ENCODE data around the gene OSBPL9.
"Not testable (repeated sequence)": the region's sequence is repeated elsewhere in the genome, so short reads cannot be mapped to it uniquely, and the experiment has no call there.

Gene OSBPL9

DNA sequence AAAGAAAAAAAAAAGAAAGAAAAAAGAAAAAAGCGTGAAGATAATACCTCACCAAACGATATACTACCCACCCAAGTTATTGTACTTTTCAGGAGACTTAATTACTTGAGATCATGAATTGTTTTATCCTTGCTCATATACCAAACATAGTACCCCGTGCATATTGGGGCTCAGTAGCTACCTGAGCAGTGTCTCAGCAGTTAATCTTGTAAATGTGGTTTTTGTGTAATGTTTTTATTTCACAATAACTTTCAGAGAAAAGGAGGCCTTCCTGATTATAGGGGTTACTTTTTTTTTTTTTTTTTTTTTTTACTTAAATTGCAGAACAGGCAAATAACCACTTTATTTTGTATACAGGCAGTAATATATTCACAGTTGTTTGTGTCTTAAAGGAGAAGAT is 80.3 kb downstream of the OSBPL9 start:
- no peak for DNase-seq (ENCODE audit: low read depth, low spot score)
- no peak overlapping the region for H3K27ac ChIP-seq

GRCh38 chr1:51699391-51699790 is 82.5 kb downstream of the OSBPL9 start:
- H3K27ac ChIP-seq = no peak overlapping the region
- DNase-seq (ENCODE audit: low read depth, low spot score) = no peak

DNA sequence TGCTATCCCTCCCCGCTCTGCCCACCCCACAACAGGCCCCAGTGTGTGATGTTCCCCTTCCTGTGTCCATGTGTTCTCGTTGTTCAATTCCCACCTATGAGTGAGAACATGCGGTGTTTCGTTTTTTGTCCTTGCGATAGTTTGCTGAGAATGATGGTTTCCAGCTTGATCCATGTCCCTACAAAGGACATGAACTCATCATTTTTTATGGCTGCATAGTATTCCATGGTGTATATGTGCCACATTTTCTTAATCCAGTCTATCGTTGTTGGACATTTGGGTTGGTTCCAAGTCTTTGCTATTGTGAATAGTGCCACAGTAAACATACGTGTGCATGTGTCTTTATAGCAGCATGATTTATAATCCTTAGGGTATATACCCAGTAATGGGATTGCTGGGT is 84.9 kb downstream of the OSBPL9 start:
- not testable (repeated sequence) for DNase-seq (ENCODE audit: low read depth, low spot score); H3K27ac ChIP-seq

GRCh38 chr1:51702220-51702619 is 85.3 kb downstream of the OSBPL9 start:
- not testable (repeated sequence) for DNase-seq (ENCODE audit: low read depth, low spot score); H3K27ac ChIP-seq

DNA sequence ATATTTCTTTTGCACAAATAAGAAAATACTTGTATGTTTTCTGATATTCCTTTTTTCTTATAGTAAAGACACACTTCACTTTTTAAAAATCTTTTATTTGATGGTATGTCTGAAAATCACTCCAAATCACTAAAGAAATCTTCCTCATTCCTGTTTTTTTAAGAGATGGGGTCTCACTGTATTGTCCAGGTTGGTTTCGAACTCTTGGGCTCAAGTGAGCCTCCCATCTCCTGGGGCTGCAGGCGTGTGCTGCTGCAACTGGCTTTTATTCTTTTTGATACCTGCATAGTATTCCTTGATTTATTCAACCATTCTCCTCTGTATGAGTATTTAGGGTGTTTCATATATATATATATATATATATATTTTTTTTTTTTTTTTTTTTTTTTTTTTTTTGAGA is 88.1 kb downstream of the OSBPL9 start:
- no peak overlapping the region for H3K27ac ChIP-seq
- DNase-seq (ENCODE audit: low read depth, low spot score) = no peak

- DNase-seq (ENCODE audit: low read depth, low spot score) = no peak
- H3K27ac ChIP-seq = no peak overlapping the region
Observed at GRCh38 chr1:51708911-51709760, 92.2 kb downstream of the OSBPL9 start.

- no peak overlapping the region for H3K27ac ChIP-seq
- no peak for DNase-seq (ENCODE audit: low read depth, low spot score)
Observed at GRCh38 chr1:51709951-51710350, 93.1 kb downstream of the OSBPL9 start.

- H3K27ac ChIP-seq = no peak overlapping the region
- no peak for DNase-seq (ENCODE audit: low read depth, low spot score)
Observed at GRCh38 chr1:51712590-51712989, 95.7 kb downstream of the OSBPL9 start.

DNA sequence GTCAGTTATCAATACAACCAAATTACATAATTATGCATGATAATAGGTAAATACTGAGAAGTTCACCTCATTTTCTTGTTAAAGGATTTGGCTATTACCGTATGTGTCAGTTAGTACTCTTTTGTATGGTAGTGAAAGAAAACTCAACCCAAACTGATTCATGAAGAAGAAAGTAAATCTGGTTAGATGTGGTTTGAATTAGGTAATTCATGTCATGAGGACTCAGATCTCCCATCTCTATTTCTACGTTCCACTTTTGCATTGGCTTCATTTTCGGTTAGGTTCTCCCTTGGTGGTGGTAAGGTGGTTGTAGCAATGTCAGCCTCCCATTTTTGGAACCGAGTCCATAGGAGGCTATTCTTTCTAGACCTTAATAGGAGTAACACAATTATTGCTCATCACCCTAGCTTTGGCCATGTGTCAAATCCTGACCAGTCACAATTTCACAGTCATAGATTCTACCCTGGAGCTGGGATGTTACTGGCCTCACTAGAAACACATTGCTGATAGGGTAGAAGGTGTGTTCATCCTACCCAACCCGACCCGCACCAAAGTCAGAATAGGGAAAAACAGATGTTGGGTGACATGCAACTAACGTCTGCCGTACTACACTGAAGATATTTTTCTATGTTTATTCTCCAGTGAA is 97.6 kb downstream of the OSBPL9 start:
- DNase-seq (ENCODE audit: low read depth, low spot score) = no peak
- H3K27ac ChIP-seq = no peak overlapping the region

GRCh38 chr1:51715369-51715768 is 98.5 kb downstream of the OSBPL9 start:
- no peak for DNase-seq (ENCODE audit: low read depth, low spot score)
- no peak overlapping the region for H3K27ac ChIP-seq

- no peak for DNase-seq (ENCODE audit: low read depth, low spot score)
- no peak overlapping the region for H3K27ac ChIP-seq
Observed at GRCh38 chr1:51716746-51717145, 99.9 kb downstream of the OSBPL9 start.

GRCh38 chr1:51717842-51718241 is 101.0 kb downstream of the OSBPL9 start:
- no peak for DNase-seq (ENCODE audit: low read depth, low spot score)

GRCh38 chr1:51719146-51719545 is 102.3 kb downstream of the OSBPL9 start:
- H3K27ac ChIP-seq = no peak overlapping the region
- DNase-seq (ENCODE audit: low read depth, low spot score) = no peak

More at GRCh38 chr1:51717842-51718241, 101.0 kb downstream of the OSBPL9 start:
- H3K27ac ChIP-seq = no peak overlapping the region

DNA sequence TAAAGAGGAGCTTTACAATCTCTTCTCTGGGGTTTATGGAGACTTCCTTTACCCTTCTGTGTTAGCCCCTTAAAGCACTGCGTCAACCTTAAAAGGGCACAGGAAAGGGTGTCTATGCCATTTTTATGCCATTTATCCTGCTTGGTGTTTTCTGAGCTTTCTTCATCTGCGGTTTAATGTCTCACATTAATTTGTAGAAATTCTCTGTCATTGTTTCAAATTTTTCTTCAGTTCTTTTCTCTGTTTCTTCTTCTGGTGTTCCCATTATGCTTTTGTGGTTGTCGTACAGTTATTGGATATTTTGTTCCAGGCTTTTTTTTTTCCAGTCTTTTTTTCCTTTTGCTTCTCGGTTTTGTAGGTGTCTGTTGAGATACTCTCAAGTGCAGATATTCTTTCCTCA is 107.9 kb downstream of the OSBPL9 start:
- DNase-seq (ENCODE audit: low read depth, low spot score) = no peak
- no peak overlapping the region for H3K27ac ChIP-seq

- no peak for DNase-seq (ENCODE audit: low read depth, low spot score)
- no peak overlapping the region for H3K27ac ChIP-seq
Observed at GRCh38 chr1:51726051-51726450, 109.2 kb downstream of the OSBPL9 start.

- no peak overlapping the region for H3K27ac ChIP-seq
- DNase-seq (ENCODE audit: low read depth, low spot score) = no peak
Observed at GRCh38 chr1:51726544-51727225, 109.8 kb downstream of the OSBPL9 start.

GRCh38 chr1:51727366-51727765 is 110.5 kb downstream of the OSBPL9 start:
- no peak for DNase-seq (ENCODE audit: low read depth, low spot score)
- no peak overlapping the region for H3K27ac ChIP-seq

DNA sequence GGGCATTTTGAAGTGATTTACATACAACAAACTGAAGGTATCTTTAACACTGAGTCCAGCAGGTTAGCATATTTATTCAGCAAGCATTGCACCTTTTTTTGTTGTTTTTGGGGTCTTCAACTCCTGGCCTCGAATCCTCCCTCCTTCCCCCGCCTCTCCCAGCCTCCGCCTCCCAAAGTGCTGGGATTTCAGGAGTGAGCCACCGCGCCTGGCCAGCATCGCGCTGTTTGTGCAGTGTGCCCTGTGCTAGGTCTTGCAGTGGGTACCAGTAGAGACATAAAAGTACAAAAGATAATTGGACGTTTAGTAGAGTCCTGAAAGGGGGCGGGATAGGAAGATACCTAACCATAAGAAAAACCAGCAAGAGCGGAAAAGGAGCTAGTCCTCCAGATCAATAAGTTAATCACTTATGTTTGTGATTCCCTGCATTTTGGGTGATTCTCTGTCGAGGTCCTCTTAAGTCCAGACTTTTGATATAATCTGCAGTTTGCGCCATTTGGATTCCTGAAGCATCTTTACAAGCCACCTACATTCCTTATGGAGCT is 111.8 kb downstream of the OSBPL9 start:
- H3K27ac ChIP-seq = peak overlapping the region; percentile 30
- DNase-seq (ENCODE audit: low read depth, low spot score) = no peak

DNA sequence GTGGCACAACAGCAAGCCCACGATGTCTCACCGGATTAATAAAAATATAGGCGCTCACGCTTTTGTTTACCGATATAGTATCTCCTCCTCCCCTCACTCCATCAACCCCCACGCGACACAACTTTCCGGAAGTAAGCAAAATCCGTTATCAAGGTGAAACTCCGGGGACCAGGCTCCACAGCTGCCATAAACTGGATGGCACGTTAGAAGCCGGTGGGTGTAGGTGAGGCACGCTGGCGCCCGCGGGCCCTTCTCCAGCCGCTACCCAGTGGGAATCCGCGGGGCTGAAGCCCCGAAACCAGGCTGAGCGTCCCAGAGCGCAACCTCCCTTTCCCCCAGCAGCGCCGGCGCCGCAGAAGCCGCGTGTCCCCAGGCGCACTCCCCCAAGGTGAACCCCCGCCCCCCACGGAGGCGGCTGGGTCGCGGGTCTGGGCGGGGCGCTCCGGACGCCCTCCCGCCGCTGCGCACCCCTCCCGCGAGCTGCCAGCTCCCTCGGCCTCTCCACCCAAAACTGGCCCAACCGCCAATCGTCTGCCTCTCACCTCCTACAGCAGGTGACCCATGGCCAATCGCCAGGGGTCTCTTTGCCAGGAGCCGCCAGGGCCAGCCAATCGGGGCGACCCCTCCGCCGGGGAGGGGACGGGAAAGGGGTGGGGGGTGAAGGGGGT is 112.4 kb downstream of the OSBPL9 start:
- DNase-seq (ENCODE audit: low read depth, low spot score) = peak; percentile 64
- H3K27ac ChIP-seq = peak overlapping the region; percentile 30

GRCh38 chr1:51729824-51730301 is 113.0 kb downstream of the OSBPL9 start:
- DNase-seq (ENCODE audit: low read depth, low spot score) = no peak
- H3K27ac ChIP-seq = peak overlapping the region; percentile 30
